Natural killer cell (primary cell): Measurements from ENCODE around the gene AMOTL2. TPM values are rescaled to one million over a fixed set of nuclear protein-coding genes. Genes with fewer than 3 reads are reported as not detected.

Source experiments
- ATAC-seq, 3 donors: fragments of 150-1000 bp in 2 of 3; fragments of 200-7000 bp in 1 of 3; cut with Tn5 transposase; 1 replicate in 1 of 3; 2 replicates in 2 of 3; pipeline ENCODE4 v1.10.0; 2021; ENCODE audit warnings: mild to moderate bottlenecking in 2 of 3, moderate library complexity in 2 of 3
- DNase-seq, 2 donors: peaks; one replicate each; pipeline versions ENCODE4 v3.0.0 to v3.0.0-alpha.2; 2013 to 2021; ENCODE audit warnings: mixed read lengths in 1 of 2
- H3K27ac ChIP-seq: one replicate; pipeline ENCODE4 v1.5.1; 2013; ENCODE audit warnings: mild to moderate bottlenecking, low read length
- H3K27me3 ChIP-seq: one replicate; pipeline ENCODE4 v1.6.1; 2013; ENCODE audit warnings: low read length; ENCODE audit not compliant: control insufficient read depth, insufficient read depth
- H3K36me3 ChIP-seq: one replicate; pipeline ENCODE4 v1.6.1; 2013; ENCODE audit warnings: low read length; ENCODE audit not compliant: control insufficient read depth, insufficient read depth
- H3K4me1 ChIP-seq: one replicate; pipeline ENCODE4 v1.6.1; 2013; ENCODE audit warnings: low read length; ENCODE audit not compliant: control insufficient read depth, insufficient read depth
- H3K4me3 ChIP-seq: one replicate; pipeline ENCODE4 v1.5.1; 2013; ENCODE audit warnings: low read length
- H3K9me3 ChIP-seq: one replicate; pipeline ENCODE4 v1.6.1; 2013; ENCODE audit warnings: low read length; ENCODE audit not compliant: control insufficient read depth, insufficient read depth
- H3K27ac Mint-ChIP-seq, 2 donors: one replicate each; pipeline ENCODE4 v1.8.0; 2022; ENCODE audit warnings: mild to moderate bottlenecking in 2 of 2, mixed read lengths in 2 of 2, moderate library complexity in 1 of 2
- H3K27me3 Mint-ChIP-seq, 2 donors: one replicate each; pipeline ENCODE4 v1.8.0; 2022; ENCODE audit warnings: low read depth in 2 of 2, mixed read lengths in 2 of 2
- H3K36me3 Mint-ChIP-seq: one replicate; pipeline ENCODE4 v1.8.0; 2022; ENCODE audit warnings: mixed read lengths
- H3K4me1 Mint-ChIP-seq, 2 donors: one replicate each; pipeline ENCODE4 v1.8.0; 2022; ENCODE audit warnings: mixed read lengths in 2 of 2
- H3K4me3 Mint-ChIP-seq: one replicate; pipeline ENCODE4 v1.8.0; 2022; ENCODE audit warnings: mild to moderate bottlenecking, moderate library complexity, mixed read lengths
- H3K9me3 Mint-ChIP-seq, 2 donors: one replicate each; pipeline ENCODE4 v1.8.0; 2022; ENCODE audit warnings: mixed read lengths in 2 of 2
- CTCF ChIP-seq: fragments of 200-600 bp; IDR thresholded peaks from one replicate; pipeline ENCODE4 v1.8.0; 2022; ENCODE audit warnings: antibody characterized with exemption
- WGBS: methylation state at CpG from one replicate; pipeline ENCODE4 v1.1.7; 2013; ENCODE audit warnings: missing lambda C conversion rate; ENCODE audit not compliant: insufficient coverage; 5-methylcytosine and 5-hydroxymethylcytosine counted together
- intact Hi-C: fragments of 100-400 bp; cut with micrococcal nuclease; formaldehyde crosslinking; loops from one replicate; pipeline ENCODE4 v1.14.2; 2022
- total RNA-seq, 4 donors: library from RNA; stranded (reverse); fragments of 120-200 nt in 1 of 4; gene quantifications; one replicate each; pipeline versions ENCODE4 v1.2.3 to v1.2.4, GENCODE V29; 2013 to 2022

The AMOTL2 gene
- total RNA-seq, 3 donors from 2014 or later (not counting 1 experiment from before 2014, with no cell fraction given) = not detected

GRCh38 chr3:134330883-134331810, 43.1 kb downstream of the AMOTL2 start:
- peaks cover 0 to 2% of the 10 kb centered on the region in 2 donors for H3K27me3 Mint-ChIP-seq
- H3K36me3 ChIP-seq = no peaks in the 10 kb centered on the region
- DNase-seq (no peak), ATAC-seq (no peak)
- intact Hi-C loops = no loop called here
- no peaks in the 10 kb centered on the region for H3K4me1 Mint-ChIP-seq
- no peak overlapping the region for H3K27ac ChIP-seq
- no peak overlapping the region for H3K4me3 Mint-ChIP-seq
- H3K9me3 ChIP-seq = no peaks in the 10 kb centered on the region
- H3K4me1 ChIP-seq = no peaks in the 10 kb centered on the region
- no peaks in the 10 kb centered on the region for H3K36me3 Mint-ChIP-seq
- H3K27ac Mint-ChIP-seq = no peak overlapping the region
- no peaks in the 10 kb centered on the region for H3K27me3 ChIP-seq
- no peak for TF ChIP-seq CTCF
- H3K4me3 ChIP-seq = no peak overlapping the region
- no peaks in the 10 kb centered on the region for H3K9me3 Mint-ChIP-seq
- WGBS = 87% methylated on average over 5 of the region's 6 CpGs

- no peaks in the 10 kb centered on the region for H3K27me3 ChIP-seq
- H3K4me1 ChIP-seq = peaks cover 3% of the 10 kb centered on the region
- no peaks in the 10 kb centered on the region for H3K9me3 ChIP-seq
- no peak for ATAC-seq
- H3K27me3 Mint-ChIP-seq = peaks cover 9 to 10% of the 10 kb centered on the region in 2 donors
- H3K36me3 ChIP-seq = no peaks in the 10 kb centered on the region
- H3K4me1 Mint-ChIP-seq = no peaks in the 10 kb centered on the region
- H3K36me3 Mint-ChIP-seq = no peaks in the 10 kb centered on the region
- no peak overlapping the region for H3K4me3 ChIP-seq
- TF ChIP-seq CTCF = no peak
- intact Hi-C loops = no loop called here
- no peak overlapping the region for H3K27ac Mint-ChIP-seq
- no CpG with 5 or more reads among the region's 1 CpG for WGBS
- no peak for DNase-seq
- no peak overlapping the region for H3K4me3 Mint-ChIP-seq
- H3K9me3 Mint-ChIP-seq = no peaks in the 10 kb centered on the region
- H3K27ac ChIP-seq = no peak overlapping the region
These were observed 45.4 kb downstream of the AMOTL2 start for GRCh38 chr3:134328846-134329245.

GRCh38 chr3:134328147-134328591, 46.1 kb downstream of the AMOTL2 start:
- ATAC-seq (no peak), DNase-seq (no peak)
- no peak overlapping the region for H3K27ac ChIP-seq
- no peaks in the 10 kb centered on the region for H3K9me3 ChIP-seq
- 86% methylated on average over 6 of the region's 6 CpGs for WGBS
- no peak overlapping the region for H3K27ac Mint-ChIP-seq
- H3K4me1 ChIP-seq = peaks cover 3% of the 10 kb centered on the region
- intact Hi-C loops = no loop called here
- H3K4me3 ChIP-seq = no peak overlapping the region
- no peaks in the 10 kb centered on the region for H3K27me3 ChIP-seq
- TF ChIP-seq CTCF = no peak
- no peaks in the 10 kb centered on the region for H3K9me3 Mint-ChIP-seq
- H3K36me3 Mint-ChIP-seq = no peaks in the 10 kb centered on the region
- no peak overlapping the region for H3K4me3 Mint-ChIP-seq
- peaks cover 9 to 12% of the 10 kb centered on the region in 2 donors for H3K27me3 Mint-ChIP-seq
- no peaks in the 10 kb centered on the region for H3K4me1 Mint-ChIP-seq
- H3K36me3 ChIP-seq = no peaks in the 10 kb centered on the region
